Measurements from ENCODE around the gene MAT2B.

- TF ChIP-seq ESRRG (CRISPR knock-in tag; IDR thresholded peaks at IDR 0.05) (no peak), ZFP3 (CRISPR knock-in tag; IDR thresholded peaks at IDR 0.05) (no peak), RARB (CRISPR knock-in tag; IDR thresholded peaks at IDR 0.05) (no peak), OSR1 (CRISPR knock-in tag; IDR thresholded peaks at IDR 0.05) (no peak), ZNF8 (CRISPR knock-in tag; IDR thresholded peaks at IDR 0.05) (no peak), BACH2 (CRISPR knock-in tag; IDR thresholded peaks at IDR 0.05; ENCODE audit: borderline replicate concordance) (no peak)
- TF ChIP-seq, protein P1, sequence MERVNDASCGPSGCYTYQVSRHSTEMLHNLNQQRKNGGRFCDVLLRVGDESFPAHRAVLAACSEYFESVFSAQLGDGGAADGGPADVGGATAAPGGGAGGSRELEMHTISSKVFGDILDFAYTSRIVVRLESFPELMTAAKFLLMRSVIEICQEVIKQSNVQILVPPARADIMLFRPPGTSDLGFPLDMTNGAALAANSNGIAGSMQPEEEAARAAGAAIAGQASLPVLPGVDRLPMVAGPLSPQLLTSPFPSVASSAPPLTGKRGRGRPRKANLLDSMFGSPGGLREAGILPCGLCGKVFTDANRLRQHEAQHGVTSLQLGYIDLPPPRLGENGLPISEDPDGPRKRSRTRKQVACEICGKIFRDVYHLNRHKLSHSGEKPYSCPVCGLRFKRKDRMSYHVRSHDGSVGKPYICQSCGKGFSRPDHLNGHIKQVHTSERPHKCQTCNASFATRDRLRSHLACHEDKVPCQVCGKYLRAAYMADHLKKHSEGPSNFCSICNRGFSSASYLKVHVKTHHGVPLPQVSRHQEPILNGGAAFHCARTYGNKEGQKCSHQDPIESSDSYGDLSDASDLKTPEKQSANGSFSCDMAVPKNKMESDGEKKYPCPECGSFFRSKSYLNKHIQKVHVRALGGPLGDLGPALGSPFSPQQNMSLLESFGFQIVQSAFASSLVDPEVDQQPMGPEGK (CRISPR knock-in tag; IDR thresholded peaks at IDR 0.05; ENCODE audit: borderline replicate concordance) = no peak
- TF ChIP-seq, protein P2, sequence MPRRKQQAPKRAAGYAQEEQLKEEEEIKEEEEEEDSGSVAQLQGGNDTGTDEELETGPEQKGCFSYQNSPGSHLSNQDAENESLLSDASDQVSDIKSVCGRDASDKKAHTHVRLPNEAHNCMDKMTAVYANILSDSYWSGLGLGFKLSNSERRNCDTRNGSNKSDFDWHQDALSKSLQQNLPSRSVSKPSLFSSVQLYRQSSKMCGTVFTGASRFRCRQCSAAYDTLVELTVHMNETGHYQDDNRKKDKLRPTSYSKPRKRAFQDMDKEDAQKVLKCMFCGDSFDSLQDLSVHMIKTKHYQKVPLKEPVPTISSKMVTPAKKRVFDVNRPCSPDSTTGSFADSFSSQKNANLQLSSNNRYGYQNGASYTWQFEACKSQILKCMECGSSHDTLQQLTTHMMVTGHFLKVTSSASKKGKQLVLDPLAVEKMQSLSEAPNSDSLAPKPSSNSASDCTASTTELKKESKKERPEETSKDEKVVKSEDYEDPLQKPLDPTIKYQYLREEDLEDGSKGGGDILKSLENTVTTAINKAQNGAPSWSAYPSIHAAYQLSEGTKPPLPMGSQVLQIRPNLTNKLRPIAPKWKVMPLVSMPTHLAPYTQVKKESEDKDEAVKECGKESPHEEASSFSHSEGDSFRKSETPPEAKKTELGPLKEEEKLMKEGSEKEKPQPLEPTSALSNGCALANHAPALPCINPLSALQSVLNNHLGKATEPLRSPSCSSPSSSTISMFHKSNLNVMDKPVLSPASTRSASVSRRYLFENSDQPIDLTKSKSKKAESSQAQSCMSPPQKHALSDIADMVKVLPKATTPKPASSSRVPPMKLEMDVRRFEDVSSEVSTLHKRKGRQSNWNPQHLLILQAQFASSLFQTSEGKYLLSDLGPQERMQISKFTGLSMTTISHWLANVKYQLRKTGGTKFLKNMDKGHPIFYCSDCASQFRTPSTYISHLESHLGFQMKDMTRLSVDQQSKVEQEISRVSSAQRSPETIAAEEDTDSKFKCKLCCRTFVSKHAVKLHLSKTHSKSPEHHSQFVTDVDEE (CRISPR knock-in tag; IDR thresholded peaks at IDR 0.05) = no peak
These were observed 19.7 kb downstream of the MAT2B start for GRCh38 chr5:163525096-163525495.

Data from SK-N-SH treated with all-trans-retinoic acid at 6 μM for 48 hours (cell line).